HG02852 (cell line): ENCODE results near the gene RNASEH2B.

Source experiments
- ATAC-seq: cut with Tn5 transposase; IDR thresholded peaks from one replicate; pipeline ENCODE4 v1.9.1; 2021; ENCODE audit warnings: mild to moderate bottlenecking, moderate library complexity; ENCODE audit not compliant: unreplicated experiment

The RNASEH2B gene, protein sequence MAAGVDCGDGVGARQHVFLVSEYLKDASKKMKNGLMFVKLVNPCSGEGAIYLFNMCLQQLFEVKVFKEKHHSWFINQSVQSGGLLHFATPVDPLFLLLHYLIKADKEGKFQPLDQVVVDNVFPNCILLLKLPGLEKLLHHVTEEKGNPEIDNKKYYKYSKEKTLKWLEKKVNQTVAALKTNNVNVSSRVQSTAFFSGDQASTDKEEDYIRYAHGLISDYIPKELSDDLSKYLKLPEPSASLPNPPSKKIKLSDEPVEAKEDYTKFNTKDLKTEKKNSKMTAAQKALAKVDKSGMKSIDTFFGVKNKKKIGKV

DNA sequence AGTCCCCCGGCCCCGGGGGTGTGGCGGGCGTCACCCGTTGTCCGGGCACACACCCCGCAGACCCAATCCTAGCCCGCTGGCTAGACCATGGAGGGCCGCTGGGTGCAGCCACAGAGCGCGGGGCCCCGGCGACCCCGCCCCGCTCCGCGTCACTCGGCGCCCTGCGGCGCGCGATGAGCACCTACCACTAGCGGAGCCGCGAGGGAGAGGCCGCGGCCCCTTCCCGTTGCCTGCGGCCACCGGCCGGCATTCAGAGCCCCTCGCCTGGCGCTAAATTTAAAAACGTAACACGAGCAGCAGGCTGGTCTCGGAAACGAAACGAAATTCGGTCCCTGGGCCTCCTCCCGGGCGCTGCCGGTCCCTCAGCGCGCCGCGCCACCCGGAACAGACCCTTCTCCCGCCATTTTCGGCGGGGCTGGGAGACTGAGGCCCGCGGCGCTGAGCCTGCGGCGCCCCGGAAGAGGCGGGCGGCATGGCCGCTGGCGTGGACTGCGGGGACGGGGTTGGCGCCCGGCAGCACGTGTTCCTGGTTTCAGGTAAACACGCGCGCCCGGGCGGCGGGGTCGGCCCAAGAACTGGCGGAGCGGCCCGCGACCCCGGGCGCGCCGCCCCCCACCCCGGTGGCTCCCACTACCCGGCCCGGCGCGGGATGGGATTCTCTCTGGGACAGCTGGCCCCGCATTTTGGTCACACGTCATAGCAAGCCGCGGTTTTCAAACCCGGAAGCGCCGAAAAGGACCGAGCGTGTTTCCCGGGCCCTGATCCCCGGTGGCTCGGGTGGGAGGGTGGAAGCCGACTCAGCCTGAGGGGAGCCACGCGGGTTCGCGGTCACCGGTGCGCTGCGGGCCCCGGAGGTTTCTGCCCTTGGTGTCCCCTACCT, at the start of gene RNASEH2B:
Gene RNASEH2B (plus strand): TSS at position 187 of the 880 bp plus-strand sequence. CDS start 286 bp downstream, at position 473.
- peak; percentile 71 for ATAC-seq

DNA sequence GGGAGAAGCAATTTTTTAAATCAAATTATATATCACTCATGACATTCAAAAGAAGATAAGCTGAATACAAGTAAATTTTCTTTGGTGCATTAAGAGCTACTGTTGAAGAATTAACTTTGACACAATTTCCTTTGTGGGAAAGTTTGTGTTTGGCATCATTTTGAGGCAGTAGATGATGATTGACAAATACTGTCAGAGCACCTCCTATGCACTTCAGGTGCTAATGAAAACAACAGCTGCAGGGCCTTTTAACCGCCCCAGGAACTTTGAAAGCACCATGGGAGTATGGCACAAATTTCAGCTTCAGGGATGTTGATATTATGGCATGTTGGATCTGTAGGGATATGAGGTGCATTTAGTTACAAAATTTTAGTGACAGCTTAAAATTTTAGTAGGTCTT, 45.1 kb upstream of the RNASEH2B start:
- ATAC-seq, result no peak

DNA sequence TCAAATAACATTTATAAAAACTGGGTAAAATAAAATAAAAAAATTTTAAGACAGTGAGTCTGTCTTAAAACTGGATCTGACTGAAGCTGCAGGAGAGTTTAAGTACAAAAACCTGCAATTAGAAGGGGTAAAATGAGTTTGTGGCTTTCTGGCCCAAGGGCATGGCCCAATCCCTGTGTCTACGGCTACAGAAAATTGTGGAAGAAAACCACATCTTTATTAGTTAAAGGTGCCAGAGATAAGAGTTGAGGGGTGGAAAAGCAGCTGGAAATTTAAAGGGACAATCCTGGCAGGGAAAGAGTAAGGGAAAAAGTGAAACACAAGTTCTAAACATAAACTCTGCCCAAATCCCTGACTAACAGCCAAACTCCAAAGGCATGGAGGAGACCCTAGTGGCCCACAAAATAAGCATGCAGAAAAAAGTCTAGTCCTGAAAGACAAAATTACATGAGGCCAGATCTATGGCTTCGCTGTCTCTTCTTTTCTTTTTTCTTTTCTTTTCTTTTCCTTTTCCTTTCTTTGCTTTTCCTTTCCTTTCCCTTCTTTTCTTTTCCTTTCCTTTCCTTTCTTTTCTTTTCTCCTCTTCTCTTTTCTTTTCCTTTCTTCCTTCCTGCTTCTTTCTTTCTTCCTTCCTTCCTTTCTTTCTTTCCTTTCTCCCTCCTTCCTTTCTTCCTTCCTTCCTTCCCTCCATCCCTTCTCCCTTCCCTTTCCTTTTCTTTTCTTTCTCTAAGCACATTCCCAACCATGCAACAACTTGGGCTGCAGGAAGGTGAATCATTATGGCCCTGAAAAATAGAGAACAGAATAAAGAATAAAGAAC, 42.6 kb upstream of the RNASEH2B start:
- no peak for ATAC-seq

DNA sequence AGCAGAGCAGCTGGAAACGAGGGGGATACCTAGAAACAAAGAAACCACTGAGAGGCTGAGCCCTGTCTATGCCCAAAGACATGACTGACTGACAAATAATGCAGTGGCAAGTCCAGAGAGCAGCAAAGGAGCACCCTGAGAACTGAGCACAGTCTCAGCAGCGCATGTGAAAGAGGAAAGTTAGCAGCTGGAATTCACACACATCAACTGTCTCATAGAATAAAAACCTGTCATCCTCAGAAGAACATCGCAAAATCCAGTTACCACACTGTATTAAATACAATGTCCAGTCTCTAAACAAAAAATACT, 42.0 kb upstream of the RNASEH2B start:
- no peak for ATAC-seq

DNA sequence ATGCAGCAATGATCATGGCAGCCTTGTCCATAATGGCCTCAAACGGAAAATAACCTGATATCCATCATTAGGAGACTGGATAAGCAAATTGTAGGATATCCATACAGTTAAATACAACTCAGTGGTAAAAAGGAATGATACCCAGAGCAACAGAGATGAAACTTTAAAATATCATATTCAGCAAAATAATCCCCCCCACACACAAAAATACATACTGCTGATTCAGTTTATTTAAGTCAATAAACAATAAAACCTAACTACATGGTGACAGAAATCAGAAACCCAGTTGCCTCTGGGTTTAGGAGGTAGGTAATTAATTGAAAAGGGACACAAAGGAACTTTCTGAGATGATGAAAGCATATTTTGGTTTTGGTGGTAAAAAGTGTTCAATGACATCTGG, 38.2 kb upstream of the RNASEH2B start:
- no peak for ATAC-seq

DNA sequence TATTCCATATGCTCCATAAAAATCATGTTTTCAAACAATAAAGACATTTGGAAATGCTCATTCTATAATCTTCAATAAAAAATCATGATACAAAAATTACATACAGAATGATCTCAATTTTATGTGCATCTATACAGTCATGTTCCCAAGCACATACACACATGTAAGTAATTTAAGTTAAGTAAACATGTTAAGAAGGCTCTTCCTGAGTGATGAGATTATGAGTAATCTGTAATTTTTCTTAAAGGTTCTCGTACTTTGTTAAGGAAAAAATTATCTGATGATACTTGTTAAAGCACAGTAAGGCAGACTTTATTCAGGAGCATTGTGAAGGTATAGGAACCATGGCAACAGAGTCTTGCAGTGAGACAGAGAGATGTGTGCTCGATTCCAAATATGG, 36.1 kb upstream of the RNASEH2B start:
- ATAC-seq, result no peak

DNA sequence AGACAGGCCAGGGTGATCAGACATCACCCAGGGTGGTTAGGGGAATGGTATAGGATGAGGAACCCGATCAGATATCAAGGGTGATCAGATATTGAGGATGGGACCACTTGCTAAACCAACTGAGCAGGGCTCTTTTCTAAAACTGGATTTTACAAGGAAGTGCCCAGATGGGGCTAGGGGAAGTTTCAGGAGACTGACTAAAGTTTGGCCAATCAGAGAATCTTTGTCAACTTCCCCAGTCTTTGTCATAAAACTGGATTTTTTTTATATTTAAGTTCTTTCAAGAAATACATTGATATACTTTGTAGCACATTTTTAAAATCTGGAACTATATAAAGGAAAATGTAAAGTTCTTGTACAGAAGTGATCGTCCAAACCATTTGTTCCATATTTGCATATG, 35.6 kb upstream of the RNASEH2B start:
- ATAC-seq, result no peak

DNA sequence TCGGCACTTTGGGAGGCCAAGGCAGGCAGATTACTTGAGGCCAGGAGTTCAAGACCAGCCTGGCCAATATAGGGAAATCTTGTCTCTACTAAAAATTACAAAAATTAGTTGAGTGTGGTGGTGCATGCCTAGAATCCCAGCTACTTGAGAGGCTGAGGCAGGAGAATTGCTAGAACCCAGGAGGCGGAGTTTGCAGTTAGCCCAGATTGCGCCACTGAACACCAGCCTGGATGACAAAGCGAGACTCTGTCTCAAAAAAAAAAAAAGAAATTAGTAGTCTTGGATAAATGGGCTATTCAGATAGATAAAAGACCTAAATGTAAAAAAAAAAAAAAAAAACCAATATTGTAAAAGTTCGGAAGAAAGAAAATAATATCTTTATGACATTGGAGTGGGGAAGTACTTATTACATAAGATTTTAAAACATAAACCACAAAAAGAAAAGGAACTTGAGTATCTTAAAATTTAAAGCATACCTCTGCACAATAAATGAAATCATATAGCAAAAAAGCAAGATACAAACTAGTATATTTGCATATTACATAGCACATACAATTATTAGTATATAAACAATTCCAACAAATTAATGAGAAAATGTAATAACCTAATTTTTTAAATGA, 26.7 kb upstream of the RNASEH2B start:
- no peak for ATAC-seq

DNA sequence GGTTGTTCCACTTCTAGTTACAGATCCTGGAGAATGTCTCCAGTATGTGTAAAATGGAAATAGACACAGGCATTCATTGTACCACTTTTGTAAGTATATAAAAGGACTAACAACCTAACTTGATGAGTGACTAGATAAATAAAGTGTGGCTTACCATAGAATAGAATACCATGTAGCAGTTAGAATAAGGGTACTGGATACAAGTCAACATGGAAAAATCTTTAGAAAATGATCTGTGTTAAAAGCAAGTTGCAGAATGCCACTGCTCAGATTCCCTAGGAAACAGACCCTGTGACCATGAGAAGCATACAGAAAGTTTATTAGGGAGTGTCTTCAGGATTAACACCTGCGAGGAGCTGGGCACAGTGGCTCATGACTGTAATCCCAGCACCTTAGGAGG, 25.9 kb upstream of the RNASEH2B start:
- ATAC-seq, result no peak

DNA sequence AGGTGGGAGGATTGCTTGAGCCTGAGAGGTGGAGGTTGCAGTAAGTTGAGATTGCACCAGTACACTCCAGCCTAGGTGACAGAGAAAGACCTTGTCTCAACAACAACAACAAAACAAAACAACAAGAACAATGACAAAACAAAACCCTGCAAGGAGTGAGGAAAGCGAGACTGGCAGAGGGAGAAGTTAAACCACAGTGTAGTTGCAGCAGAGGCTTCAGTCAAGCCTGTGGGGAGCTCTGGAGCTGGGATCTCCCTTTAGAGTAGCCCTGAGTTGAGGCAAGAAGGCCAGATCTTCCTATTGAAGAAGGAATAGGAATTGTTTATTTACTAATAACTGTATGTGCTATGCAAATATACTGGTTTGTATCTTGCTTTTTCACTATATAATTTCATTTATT, 25.3 kb upstream of the RNASEH2B start:
- no peak for ATAC-seq

DNA sequence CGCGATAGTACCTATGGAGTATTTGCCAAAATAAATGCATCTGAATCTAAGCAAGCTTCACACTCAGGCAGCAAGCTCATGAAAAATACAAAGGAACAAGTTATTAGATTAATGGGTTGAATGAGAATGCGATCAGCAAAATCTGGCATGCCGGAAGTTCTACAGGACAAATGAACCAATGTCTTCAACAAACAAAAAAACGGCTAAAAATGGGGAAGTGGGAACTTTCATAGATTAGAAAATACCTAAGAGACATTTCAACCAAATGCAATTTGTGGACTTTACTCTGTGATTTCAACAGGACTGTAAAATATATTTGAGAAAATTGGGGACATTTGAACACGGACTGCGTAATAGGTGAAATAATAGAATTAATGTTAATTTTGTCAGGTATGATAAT, 22.4 kb upstream of the RNASEH2B start:
- no peak for ATAC-seq

DNA sequence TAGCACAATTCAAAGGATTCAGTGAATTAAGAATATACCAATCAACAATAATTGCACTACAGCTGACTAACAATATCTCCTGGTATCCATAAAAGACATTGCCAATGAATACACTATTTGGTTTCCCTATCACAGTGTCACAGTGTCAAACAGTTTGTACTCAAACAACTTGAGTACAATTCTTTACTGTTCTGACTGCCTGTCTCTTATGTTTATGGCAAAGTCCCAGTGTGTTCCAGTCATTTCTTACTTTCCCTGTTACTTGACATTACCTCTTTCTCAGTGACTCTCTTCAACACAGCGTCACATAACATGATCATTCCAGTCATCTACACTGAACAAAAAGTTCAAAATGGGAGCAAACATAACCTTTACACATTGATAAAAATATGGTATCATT, 21.2 kb upstream of the RNASEH2B start:
- ATAC-seq, result no peak

DNA sequence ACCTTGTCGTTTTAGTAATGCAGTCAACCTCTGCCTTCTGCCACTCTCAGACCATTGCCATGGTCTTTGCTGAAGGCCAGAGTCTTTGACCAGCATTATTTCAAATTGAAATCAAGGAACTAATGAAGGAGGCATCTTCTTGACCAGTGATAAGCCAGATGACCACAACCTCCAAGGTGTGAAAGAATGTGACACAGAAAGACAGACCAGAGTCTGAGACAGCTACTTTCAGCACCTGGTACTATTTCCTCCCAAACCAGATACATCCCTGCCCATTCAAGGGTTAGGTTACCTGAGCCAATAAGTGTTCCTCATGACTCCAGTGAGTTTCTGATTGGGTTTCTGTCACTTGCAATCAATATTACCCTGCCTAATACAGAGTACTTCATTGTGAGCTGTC, 20.3 kb upstream of the RNASEH2B start:
- no peak for ATAC-seq

DNA sequence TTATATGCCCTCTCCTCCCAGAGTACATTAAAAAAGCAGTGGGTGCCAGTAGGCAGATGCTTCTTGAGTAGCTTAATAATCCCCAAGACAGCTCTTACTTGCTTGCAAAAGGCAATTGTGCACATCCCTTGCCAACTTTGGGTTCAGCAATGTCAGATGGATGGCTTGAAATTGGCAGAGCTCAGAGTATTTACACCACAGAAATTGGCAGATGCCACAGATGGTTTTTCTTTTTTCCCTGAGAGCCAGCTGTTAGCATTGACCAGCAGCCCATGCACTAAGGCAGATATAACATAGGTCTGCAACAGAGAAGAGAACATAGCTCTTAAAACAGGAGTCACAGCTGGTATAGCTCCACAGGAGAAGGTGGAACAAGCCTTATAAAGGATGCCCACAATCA, 18.4 kb upstream of the RNASEH2B start:
- ATAC-seq, result no peak

DNA sequence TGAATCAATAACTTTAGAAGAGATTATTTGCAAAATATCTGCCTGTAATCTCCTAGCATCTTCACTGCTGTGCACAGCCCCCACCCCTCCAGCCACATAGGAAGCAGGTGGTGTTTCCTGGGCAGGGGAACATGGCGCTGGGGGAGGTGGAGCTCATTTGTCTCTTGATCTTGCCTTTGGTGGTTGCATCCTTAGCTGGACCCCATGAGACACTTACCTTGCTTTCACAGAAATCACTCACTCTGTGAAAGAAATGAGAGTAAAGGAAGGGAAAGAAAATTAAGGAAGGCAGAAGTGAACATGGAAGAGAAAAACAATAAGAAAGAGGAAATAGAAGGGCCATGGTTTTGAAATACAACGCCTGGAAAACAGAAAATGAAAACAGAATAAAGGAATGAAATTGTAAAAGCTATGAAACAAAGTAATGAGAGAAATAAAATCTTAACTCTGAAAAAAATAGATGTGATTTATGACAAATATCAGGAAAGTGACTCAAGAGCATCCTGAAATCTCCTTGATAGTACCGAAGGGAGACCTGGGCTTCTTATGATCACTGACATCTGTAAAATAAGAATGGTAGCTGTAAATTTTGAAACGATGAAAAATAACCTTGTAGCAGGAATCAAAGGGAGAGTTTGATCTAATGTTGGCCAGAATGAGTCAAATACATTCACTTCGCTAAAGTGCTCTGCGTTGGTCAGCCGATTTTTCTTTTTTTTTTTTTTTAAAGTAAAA, 17.2 kb upstream of the RNASEH2B start:
- peak; percentile 35 for ATAC-seq

DNA sequence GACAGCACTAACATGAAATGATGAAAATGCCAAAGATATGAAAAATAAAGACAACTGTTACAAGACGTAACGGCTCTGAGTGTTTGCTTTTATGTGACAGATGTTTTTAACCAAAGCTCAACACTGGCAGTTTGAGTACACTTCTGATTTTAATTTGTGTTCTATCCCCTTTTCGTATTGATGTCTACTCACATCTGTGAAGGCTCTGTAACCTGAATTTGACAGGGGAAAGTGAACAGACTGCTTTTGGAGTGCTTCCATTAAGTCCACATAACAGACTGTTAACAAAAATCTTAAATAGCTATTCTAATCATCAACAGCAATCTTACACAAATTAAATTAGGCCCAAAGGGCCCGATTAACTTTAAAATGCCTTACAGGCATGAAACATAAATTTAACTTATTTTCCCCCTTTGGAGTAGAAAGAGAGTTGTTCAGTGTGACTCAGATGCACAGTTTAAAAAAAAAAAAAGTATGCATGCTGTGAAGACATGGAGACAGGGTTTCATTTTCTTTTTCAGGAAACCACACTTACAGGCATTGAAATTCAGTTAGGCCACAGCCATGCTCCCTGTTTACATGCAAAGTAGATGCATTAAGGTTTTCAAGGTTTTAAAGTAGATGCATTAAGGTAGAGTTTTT, 16.3 kb upstream of the RNASEH2B start:
- peak; percentile 88 for ATAC-seq

DNA sequence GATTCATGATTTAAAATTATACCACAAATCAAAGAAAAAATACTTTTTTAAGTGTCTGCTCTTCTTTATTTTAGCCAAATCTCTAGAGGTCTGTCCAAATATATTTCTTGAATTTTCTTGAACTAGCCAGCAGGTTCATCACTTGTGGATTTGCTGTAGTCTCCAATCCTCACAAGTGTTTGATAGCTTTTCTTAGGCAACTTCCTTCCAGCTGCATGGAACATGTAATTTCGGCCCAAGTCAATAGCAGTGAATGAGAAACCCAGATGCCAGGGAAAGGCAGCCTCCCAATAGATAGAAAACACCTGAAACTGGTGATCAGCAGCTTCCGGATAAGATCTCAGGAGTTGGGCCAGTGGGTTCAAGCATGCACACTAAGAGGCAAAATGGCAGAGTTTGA, 15.6 kb upstream of the RNASEH2B start:
- ATAC-seq, result no peak

DNA sequence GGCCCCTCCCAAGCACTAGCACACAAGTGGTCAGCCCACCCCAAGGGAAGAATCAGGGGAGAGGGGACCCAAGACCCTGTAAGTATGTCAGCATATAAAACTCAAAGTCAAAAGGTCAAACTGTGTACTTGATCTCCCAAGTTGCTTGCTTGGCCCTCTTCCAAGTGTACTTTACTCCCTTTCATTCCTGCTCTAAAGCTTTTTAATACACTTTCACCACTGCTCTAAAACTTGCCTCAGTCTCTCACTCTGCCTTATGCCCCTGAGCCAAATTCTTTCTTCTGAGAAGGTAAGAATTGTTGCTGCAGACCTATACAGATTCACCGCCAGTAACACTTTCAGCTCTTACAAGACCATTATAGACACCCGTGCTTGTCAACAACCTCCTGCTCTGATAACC, 15.1 kb upstream of the RNASEH2B start:
- ATAC-seq, result no peak

DNA sequence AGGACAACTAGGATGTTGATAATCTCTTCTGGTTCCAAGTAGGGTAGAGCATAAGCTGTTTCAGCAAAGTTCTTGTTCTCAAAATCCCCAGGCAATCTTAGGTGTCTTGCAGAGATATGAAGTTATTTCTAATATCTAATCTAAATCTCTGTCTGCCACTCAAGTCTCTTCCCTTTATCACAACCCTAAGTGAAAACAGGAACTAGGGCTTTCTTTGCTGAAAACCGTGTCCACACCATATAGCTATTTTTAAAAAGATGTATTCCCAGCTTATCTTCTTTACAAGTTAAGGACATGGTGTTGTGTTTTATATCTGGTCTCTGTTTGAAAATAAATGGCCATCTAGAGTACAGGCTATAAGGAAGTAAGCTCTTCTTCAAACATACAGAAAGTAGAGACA, 11.3 kb upstream of the RNASEH2B start:
- ATAC-seq, result no peak

DNA sequence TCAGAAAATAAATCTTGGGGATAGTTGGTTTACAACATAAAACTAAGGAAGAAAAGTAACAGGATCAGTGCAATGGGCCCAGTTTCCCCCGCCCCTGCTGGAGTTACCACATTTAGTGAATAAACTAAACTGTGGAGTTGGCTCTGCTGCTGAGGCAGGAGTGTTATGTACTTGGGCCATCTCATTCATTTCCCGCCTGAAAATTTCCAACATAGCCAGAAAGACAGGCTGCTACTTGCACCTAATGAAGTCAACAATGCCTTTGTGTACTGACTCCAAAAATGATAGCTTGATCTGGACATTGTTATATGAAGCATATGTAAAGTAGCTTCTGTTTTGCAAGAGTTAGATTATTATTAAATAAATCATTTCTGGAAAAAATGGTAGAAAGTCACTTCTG, 7.9 kb upstream of the RNASEH2B start:
- no peak for ATAC-seq
